Activated CD8-positive, alpha-beta memory T cell treated with anti-CD3 and anti-CD28 coated beads, Interleukin-2, amount 10 ng/mL, durations not matched to agents 7 days and 5 days (primary cell): ENCODE measurements around the gene PRSS2. TPM values are rescaled to one million over a fixed set of nuclear protein-coding genes. Genes with fewer than 3 reads are reported as not detected.

Experiments used
- ATAC-seq: fragments of 150-1000 bp; cut with Tn5 transposase; one replicate; pipeline ENCODE4 v1.10.0; 2021; ENCODE audit warnings: moderate library complexity
- CTCF ChIA-PET: fragments of 350-600 bp; sonication (Branson Sonifier 250); formaldehyde crosslinking; loops from one replicate; lab custom pipeline; 2021; ENCODE audit warnings: antibody characterized with exemption; lab: Charles Lee
- DNase-seq: peaks from one replicate; pipeline ENCODE4 v3.0.0-alpha.2; 2020
- H3K27ac Mint-ChIP-seq: one replicate; pipeline ENCODE4 v1.8.0; 2021; ENCODE audit warnings: mild to moderate bottlenecking, mixed read lengths
- H3K27me3 Mint-ChIP-seq: one replicate; pipeline ENCODE4 v1.8.0; 2021; ENCODE audit warnings: mixed read lengths
- H3K36me3 Mint-ChIP-seq: one replicate; pipeline ENCODE4 v1.8.0; 2021; ENCODE audit warnings: mild to moderate bottlenecking, mixed read lengths
- H3K4me1 Mint-ChIP-seq: one replicate; pipeline ENCODE4 v1.8.0; 2021; ENCODE audit warnings: mixed read lengths
- H3K4me3 Mint-ChIP-seq: one replicate; pipeline ENCODE4 v1.8.0; 2021; ENCODE audit warnings: mild to moderate bottlenecking, moderate library complexity, mixed read lengths
- H3K9me3 Mint-ChIP-seq: one replicate; pipeline ENCODE4 v1.8.0; 2022; ENCODE audit warnings: low read depth, mixed read lengths
- total RNA-seq, 2 experiments: library from RNA; stranded (reverse); gene quantifications; one replicate each; pipeline ENCODE4 v1.2.3, GENCODE V29; 2021

PRSS2 gene
- total RNA-seq, 2 experiments from 2014 or later: not detected

GRCh38 chr7:142784716-142785115 lies 13.9 kb downstream of the PRSS2 start:
- Mint-ChIP-seq H3K9me3 (no peaks in the 10 kb centered on the region), H3K27ac (peak overlapping the region; percentile 91), H3K4me1 (peaks cover 23% of the 10 kb centered on the region), H3K27me3 (no peaks in the 10 kb centered on the region), H3K4me3 (peak overlapping the region; percentile 32), H3K36me3 (peaks cover 25% of the 10 kb centered on the region)
- CTCF ChIA-PET: interaction anchor here (0.6 to 6.1 kb wide), 6 partner anchors 25 to 158 kb away, joined by 3 to 103 read pairs (median 6); no protein-coding TSS in a partner anchor
- DNase-seq: no peak
- peak; percentile 4 for ATAC-seq

- CTCF ChIA-PET: interaction anchor here (0.7 to 6.1 kb wide), 4 partner anchors 12 to 151 kb away, joined by 3 to 103 read pairs (median 42); no protein-coding TSS in a partner anchor
- peak; percentile 85 for ATAC-seq
- Mint-ChIP-seq H3K4me1 (peaks cover 24% of the 10 kb centered on the region), H3K36me3 (peaks cover 37% of the 10 kb centered on the region), H3K9me3 (no peaks in the 10 kb centered on the region), H3K27ac (peak overlapping the region; percentile 91), H3K27me3 (no peaks in the 10 kb centered on the region), H3K4me3 (peak overlapping the region; percentile 71)
- peak; percentile 89 for DNase-seq
Measured at GRCh38 chr7:142785841-142786250, 15.1 kb downstream of the PRSS2 start.

- Mint-ChIP-seq H3K4me1 (peaks cover 29% of the 10 kb centered on the region), H3K27ac (peak overlapping the region; percentile 97), H3K36me3 (peaks cover 48% of the 10 kb centered on the region), H3K27me3 (no peaks in the 10 kb centered on the region), H3K9me3 (no peaks in the 10 kb centered on the region), H3K4me3 (peak overlapping the region; percentile 99)
- CTCF ChIA-PET: interaction anchor here (0.9 to 5.1 kb wide), 5 partner anchors 9 to 171 kb away, joined by 3 to 39 read pairs (median 4); no protein-coding TSS in a partner anchor
- DNase-seq: no peak
- ATAC-seq: no peak
Measured at GRCh38 chr7:142787034-142787768, 16.4 kb downstream of the PRSS2 start.

- H3K36me3 Mint-ChIP-seq: peaks cover 54% of the 10 kb centered on the region
- peak overlapping the region; percentile 99 for H3K4me3 Mint-ChIP-seq
- peak overlapping the region; percentile 97 for H3K27ac Mint-ChIP-seq
- H3K4me1 Mint-ChIP-seq: peaks cover 31% of the 10 kb centered on the region
- no peaks in the 10 kb centered on the region for H3K27me3 Mint-ChIP-seq
- CTCF ChIA-PET: interaction anchor here (0.9 to 5.1 kb wide), 5 partner anchors 9 to 172 kb away, joined by 3 to 39 read pairs (median 4); no protein-coding TSS in a partner anchor
- DNase-seq (no peak), ATAC-seq (no peak)
- H3K9me3 Mint-ChIP-seq: no peaks in the 10 kb centered on the region
Measured at GRCh38 chr7:142787783-142788182, 17.0 kb downstream of the PRSS2 start.

GRCh38 chr7:142788303-142789289 lies 17.8 kb downstream of the PRSS2 start:
- ATAC-seq (no peak), DNase-seq (no peak)
- peak overlapping the region; percentile 99 for H3K4me3 Mint-ChIP-seq
- H3K27ac Mint-ChIP-seq: peak overlapping the region; percentile 97
- H3K27me3 Mint-ChIP-seq: no peaks in the 10 kb centered on the region
- H3K9me3 Mint-ChIP-seq: no peaks in the 10 kb centered on the region
- H3K4me1 Mint-ChIP-seq: peaks cover 33% of the 10 kb centered on the region
- peaks cover 60% of the 10 kb centered on the region for H3K36me3 Mint-ChIP-seq
- CTCF ChIA-PET: interaction anchor here (0.9 to 5.1 kb wide), 7 partner anchors 8 to 173 kb away, joined by 3 to 39 read pairs (median 4); no protein-coding TSS in a partner anchor

GRCh38 chr7:142789441-142789840 lies 18.7 kb downstream of the PRSS2 start:
- H3K4me3 Mint-ChIP-seq: peak overlapping the region; percentile 99
- peak overlapping the region; percentile 97 for H3K27ac Mint-ChIP-seq
- ATAC-seq: no peak
- H3K36me3 Mint-ChIP-seq: peaks cover 65% of the 10 kb centered on the region
- H3K4me1 Mint-ChIP-seq: peaks cover 38% of the 10 kb centered on the region
- H3K27me3 Mint-ChIP-seq: no peaks in the 10 kb centered on the region
- CTCF ChIA-PET: interaction anchor here (1.4 to 5.1 kb wide), 3 partner anchors 9 to 76 kb away, joined by 3 to 39 read pairs (median 9); no protein-coding TSS in a partner anchor
- DNase-seq: no peak
- no peaks in the 10 kb centered on the region for H3K9me3 Mint-ChIP-seq

- Mint-ChIP-seq H3K9me3 (no peaks in the 10 kb centered on the region), H3K27me3 (no peaks in the 10 kb centered on the region), H3K27ac (peak overlapping the region; percentile 97), H3K4me1 (peaks cover 42% of the 10 kb centered on the region), H3K4me3 (peak overlapping the region; percentile 99), H3K36me3 (peaks cover 65% of the 10 kb centered on the region)
- CTCF ChIA-PET: interaction anchor here (1.4 to 5.1 kb wide), 3 partner anchors 8 to 77 kb away, joined by 3 to 39 read pairs (median 9); no protein-coding TSS in a partner anchor
- ATAC-seq (no peak), DNase-seq (no peak)
Measured at GRCh38 chr7:142790056-142790455, 19.3 kb downstream of the PRSS2 start.

- CTCF ChIA-PET: interaction anchor here (2.5 to 5.1 kb wide), 2 partner anchors 8 to 19 kb away, joined by 9 to 39 read pairs; no protein-coding TSS in a partner anchor
- no peaks in the 10 kb centered on the region for H3K27me3 Mint-ChIP-seq
- H3K4me3 Mint-ChIP-seq: peak overlapping the region; percentile 99
- H3K36me3 Mint-ChIP-seq: peaks cover 65% of the 10 kb centered on the region
- peak overlapping the region; percentile 97 for H3K27ac Mint-ChIP-seq
- peaks cover 46% of the 10 kb centered on the region for H3K4me1 Mint-ChIP-seq
- ATAC-seq (no peak), DNase-seq (no peak)
- H3K9me3 Mint-ChIP-seq: no peaks in the 10 kb centered on the region
Measured at GRCh38 chr7:142790555-142790954, 19.8 kb downstream of the PRSS2 start.

GRCh38 chr7:142791502-142791901 lies 20.7 kb downstream of the PRSS2 start:
- DNase-seq (no peak), ATAC-seq (no peak)
- Mint-ChIP-seq H3K27me3 (no peaks in the 10 kb centered on the region), H3K36me3 (peaks cover 70% of the 10 kb centered on the region), H3K9me3 (no peaks in the 10 kb centered on the region), H3K27ac (peak overlapping the region; percentile 92), H3K4me1 (peaks cover 48% of the 10 kb centered on the region), H3K4me3 (peak overlapping the region; percentile 99)
- CTCF ChIA-PET: interaction anchor here (5.1 kb wide), 1 partner anchor 18 kb away, joined by 39 read pairs; no protein-coding TSS in a partner anchor

GRCh38 chr7:142792129-142792528 lies 21.4 kb downstream of the PRSS2 start:
- ATAC-seq (no peak), DNase-seq (no peak)
- Mint-ChIP-seq H3K27me3 (no peaks in the 10 kb centered on the region), H3K4me3 (peak overlapping the region; percentile 99), H3K4me1 (peaks cover 48% of the 10 kb centered on the region), H3K36me3 (peaks cover 72% of the 10 kb centered on the region), H3K9me3 (no peaks in the 10 kb centered on the region), H3K27ac (peak overlapping the region; percentile 92)
- CTCF ChIA-PET: interaction anchor here (0.8 to 5.1 kb wide), 2 partner anchors 18 to 20 kb away, joined by 3 to 39 read pairs; no protein-coding TSS in a partner anchor

- no peaks in the 10 kb centered on the region for H3K27me3 Mint-ChIP-seq
- H3K4me1 Mint-ChIP-seq: peaks cover 48% of the 10 kb centered on the region
- peak overlapping the region; percentile 92 for H3K27ac Mint-ChIP-seq
- peaks cover 73% of the 10 kb centered on the region for H3K36me3 Mint-ChIP-seq
- H3K4me3 Mint-ChIP-seq: peak overlapping the region; percentile 99
- DNase-seq (no peak), ATAC-seq (no peak)
- CTCF ChIA-PET: interaction anchor here (0.8 kb wide), 1 partner anchor 19 kb away, joined by 3 read pairs; no protein-coding TSS in a partner anchor
- no peaks in the 10 kb centered on the region for H3K9me3 Mint-ChIP-seq
Measured at GRCh38 chr7:142792593-142792992, 21.8 kb downstream of the PRSS2 start.

- CTCF ChIA-PET: interaction anchor here (0.8 to 1.2 kb wide), 3 partner anchors 10 to 19 kb away, joined by 3 read pairs; no protein-coding TSS in a partner anchor
- Mint-ChIP-seq H3K4me3 (peak overlapping the region; percentile 29), H3K27ac (peak overlapping the region; percentile 92), H3K4me1 (peaks cover 48% of the 10 kb centered on the region), H3K9me3 (no peaks in the 10 kb centered on the region), H3K36me3 (peaks cover 73% of the 10 kb centered on the region), H3K27me3 (no peaks in the 10 kb centered on the region)
- no peak for ATAC-seq
- no peak for DNase-seq
Measured at GRCh38 chr7:142793156-142793555, 22.4 kb downstream of the PRSS2 start.
